NB4 (cell line): ENCODE data around the gene SH2D7.
A peak's percentile ranks its signal among the peaks of the same experiment; 100 is the strongest.

Experiments
- DNase-seq: peaks from one replicate; pipeline ENCODE4 v3.0.0; 2010; ENCODE audit warnings: low read depth
- H3K4me3 ChIP-seq: one replicate; pipeline ENCODE4 v1.5.1; 2011; ENCODE audit warnings: mild to moderate bottlenecking, low read depth, low read length, moderate library complexity
- MYC ChIP-seq: IDR thresholded peaks from 2 replicates; pipeline ENCODE4 v1.6.1; 2011; ENCODE audit warnings: low read depth, low read length
- POLR2A ChIP-seq: IDR thresholded peaks from 2 replicates; pipeline ENCODE4 v1.6.1; 2011; ENCODE audit warnings: mild to moderate bottlenecking; ENCODE audit not compliant: insufficient read length; ENCODE audit errors: extremely low read depth
- TF ChIP-seq, protein P1 (sequence below): IDR thresholded peaks from 2 replicates; pipeline ENCODE4 v1.6.1; 2011; ENCODE audit warnings: low read depth, low read length
- TF ChIP-seq, protein P2 (sequence below): IDR thresholded peaks from one replicate; pipeline ENCODE4 v1.5.1; 2012; ENCODE audit warnings: low read depth, low read length

SH2D7 gene

DNA sequence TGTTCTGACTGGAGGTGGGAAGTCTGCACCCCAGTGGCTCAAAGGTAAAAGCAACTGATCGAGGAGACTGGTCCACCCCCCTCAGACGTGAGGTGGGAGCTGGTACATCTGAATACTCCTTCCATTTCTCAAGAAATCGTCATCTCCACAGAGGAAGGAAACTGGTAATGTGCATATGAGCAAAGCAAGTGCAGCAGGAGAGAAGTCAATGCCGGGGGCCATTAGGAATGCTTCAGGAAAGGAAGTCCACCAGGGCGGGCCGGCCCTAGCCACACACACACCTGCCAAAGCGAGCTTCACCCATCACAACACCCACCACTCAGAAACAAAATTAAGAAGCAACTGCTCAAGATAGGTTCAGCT is 23.3 kb upstream of the SH2D7 start:
- peak; percentile 61 for DNase-seq
- H3K4me3 ChIP-seq = peak overlapping the region; percentile 42
- TF ChIP-seq POLR2A = no peak
- TF ChIP-seq, protein P1, sequence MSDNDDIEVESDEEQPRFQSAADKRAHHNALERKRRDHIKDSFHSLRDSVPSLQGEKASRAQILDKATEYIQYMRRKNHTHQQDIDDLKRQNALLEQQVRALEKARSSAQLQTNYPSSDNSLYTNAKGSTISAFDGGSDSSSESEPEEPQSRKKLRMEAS = no peak
- TF ChIP-seq, protein P2, sequence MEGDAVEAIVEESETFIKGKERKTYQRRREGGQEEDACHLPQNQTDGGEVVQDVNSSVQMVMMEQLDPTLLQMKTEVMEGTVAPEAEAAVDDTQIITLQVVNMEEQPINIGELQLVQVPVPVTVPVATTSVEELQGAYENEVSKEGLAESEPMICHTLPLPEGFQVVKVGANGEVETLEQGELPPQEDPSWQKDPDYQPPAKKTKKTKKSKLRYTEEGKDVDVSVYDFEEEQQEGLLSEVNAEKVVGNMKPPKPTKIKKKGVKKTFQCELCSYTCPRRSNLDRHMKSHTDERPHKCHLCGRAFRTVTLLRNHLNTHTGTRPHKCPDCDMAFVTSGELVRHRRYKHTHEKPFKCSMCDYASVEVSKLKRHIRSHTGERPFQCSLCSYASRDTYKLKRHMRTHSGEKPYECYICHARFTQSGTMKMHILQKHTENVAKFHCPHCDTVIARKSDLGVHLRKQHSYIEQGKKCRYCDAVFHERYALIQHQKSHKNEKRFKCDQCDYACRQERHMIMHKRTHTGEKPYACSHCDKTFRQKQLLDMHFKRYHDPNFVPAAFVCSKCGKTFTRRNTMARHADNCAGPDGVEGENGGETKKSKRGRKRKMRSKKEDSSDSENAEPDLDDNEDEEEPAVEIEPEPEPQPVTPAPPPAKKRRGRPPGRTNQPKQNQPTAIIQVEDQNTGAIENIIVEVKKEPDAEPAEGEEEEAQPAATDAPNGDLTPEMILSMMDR = no peak
- no peak for TF ChIP-seq MYC

DNA sequence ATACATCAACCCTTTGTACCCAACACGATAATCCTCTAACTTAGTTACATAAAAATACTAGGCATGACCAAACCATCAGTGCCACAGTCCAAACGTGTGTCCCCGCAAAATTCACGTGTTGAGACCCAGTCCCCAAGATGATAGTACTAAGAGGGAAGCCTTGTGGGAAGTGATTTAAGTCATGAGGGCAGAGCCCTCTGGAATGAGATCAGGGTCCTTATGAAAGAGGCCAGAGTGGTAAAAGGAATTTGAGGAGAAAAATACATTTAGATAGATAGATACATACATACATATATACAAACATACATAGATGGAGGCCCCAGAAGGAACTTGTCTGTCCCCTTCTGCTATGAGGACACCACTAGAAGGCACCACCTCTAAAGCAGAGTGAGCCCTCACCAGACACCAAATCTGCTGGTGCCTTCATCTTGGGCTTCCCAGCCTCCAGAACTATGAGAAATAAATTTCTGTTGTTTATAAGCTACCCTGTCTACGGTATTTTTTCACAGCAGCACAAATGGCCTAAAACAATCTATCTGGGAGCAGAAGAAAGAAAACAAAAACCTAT is 22.8 kb upstream of the SH2D7 start:
- TF ChIP-seq, protein P2 = peak; percentile 17
- TF ChIP-seq, protein P1 = peak; percentile 23; the same call in 1 of the 2 replicates
- TF ChIP-seq POLR2A = peak; percentile 1
- TF ChIP-seq MYC = no peak
- H3K4me3 ChIP-seq = peak overlapping the region; percentile 42
- DNase-seq = peak; percentile 54

DNA sequence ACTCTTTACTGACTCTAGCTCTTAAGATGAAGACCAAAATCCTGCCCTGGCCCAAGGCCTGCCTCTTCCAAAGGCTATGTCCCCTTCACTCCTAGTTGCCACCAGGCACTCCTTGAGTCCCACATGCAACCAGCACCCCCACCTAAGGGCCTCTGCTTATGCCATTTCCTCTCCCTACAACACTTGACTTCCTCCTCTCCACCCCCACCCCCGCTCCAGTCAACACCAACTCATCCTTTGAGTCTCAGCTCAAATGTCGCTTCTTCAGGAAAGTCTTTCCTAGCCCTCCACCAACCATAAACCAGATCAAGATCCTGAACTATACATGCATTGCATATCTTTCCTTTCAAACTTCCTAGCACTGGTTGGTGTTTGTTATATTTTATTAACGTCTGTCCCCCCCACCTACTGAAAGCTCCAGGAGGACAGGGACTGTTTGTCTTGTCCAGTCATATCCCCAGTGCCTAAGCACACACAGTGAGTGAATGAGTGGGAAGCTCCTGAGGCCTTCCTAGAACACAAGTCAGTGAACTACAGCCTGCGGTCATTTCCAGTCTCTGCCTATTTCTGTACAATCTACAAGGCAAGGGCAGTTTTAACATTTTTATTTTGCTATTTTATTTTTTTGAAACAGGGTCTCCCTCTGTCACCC is 22.2 kb upstream of the SH2D7 start:
- H3K4me3 ChIP-seq = peak overlapping the region; percentile 42
- TF ChIP-seq POLR2A (peak; percentile 23), MYC (peak; percentile 73; the same call in 1 of the 2 replicates)
- TF ChIP-seq, protein P1 = no peak; the same call in 1 of the 2 replicates
- DNase-seq = peak; percentile 90

DNA sequence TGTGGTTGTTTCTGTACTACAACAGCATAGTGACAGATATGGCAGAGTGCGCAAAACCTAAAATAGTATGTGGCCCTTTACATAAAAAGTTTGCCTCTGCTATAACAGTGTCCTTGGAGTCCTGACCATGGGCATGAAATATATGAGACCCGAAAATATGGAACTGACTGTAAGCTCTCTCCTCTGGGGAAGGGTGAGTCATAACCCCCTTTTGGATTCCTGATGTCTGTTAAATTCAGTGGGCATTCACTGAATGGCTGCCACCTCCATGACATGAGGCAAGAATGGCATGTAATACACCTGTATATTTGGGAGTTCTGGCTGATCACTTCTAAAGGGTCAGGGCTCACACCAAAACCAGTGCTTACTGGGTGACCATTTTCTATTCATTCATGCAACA is 21.0 kb upstream of the SH2D7 start:
- peak; percentile 67 for DNase-seq
- H3K4me3 ChIP-seq = peak overlapping the region; percentile 30
- TF ChIP-seq, protein P2 = no peak
- TF ChIP-seq POLR2A = no peak
- TF ChIP-seq, protein P1 = no peak
- TF ChIP-seq MYC = no peak

DNA sequence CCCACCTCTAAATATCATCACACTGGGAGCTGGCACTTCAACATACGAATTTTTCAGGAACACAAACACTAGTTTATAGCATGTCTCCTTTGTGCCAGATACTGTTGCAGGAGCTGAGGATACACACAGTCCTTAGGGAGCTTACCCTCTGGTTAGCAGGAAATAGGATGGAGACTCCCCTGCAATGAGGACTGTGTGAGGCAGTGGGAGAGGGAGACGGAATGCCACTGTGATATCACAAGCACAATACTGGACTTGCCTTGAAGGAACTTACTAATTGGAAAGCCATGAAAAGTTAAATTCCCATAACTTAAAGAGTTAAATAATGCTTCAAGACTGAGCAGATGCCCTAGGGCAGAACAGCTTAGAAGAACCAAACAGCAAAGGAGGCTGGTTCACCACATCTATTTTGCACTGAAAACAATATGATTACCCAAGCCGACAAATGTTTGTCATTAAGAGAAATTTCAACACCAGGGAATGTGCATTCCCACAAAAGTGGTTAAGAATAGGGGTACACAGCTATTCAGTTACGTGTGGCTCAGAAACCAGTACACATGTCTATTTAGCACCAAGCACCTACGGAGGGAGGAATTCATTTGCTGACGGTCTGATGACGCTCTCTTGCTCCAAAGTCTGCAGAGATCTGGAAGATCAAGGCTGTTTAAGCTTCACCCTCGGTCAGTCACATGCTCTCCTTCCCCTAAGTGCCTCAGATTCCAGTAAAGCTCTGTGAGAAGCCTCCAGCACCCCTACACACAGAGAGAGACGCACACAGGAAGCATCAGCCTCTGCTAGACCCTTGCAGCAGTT is 20.1 kb upstream of the SH2D7 start:
- H3K4me3 ChIP-seq = peak overlapping the region; percentile 30
- peak; percentile 69 for DNase-seq
- TF ChIP-seq, protein P1 = no peak; the same call in none of the 2 replicates
- TF ChIP-seq, protein P2 = no peak
- TF ChIP-seq POLR2A (no peak), MYC (no peak; the same call in 1 of the 2 replicates)
